Muscle layer of duodenum (tissue), 2 donors: ENCODE measurements around the gene ENPP3.
"Not testable (repeated sequence)": the region's sequence is repeated elsewhere in the genome, so short reads cannot be mapped to it uniquely, and the experiment has no call there.

Experiments
- H3K27ac ChIP-seq: one replicate; pipeline ENCODE4 v1.7.0; 2013; ENCODE audit warnings: mild to moderate bottlenecking, low read length
- H3K27me3 ChIP-seq: one replicate; pipeline ENCODE4 v1.7.0; 2013; ENCODE audit warnings: low read depth, mild to moderate bottlenecking, control low read depth, low read length
- H3K36me3 ChIP-seq, 2 donors: one replicate each; pipeline ENCODE4 v1.7.0; 2013; ENCODE audit warnings: low read length in 2 of 2, control low read depth in 1 of 2, mild to moderate bottlenecking in 1 of 2; ENCODE audit not compliant: insufficient read depth in 2 of 2, control insufficient read depth in 1 of 2
- H3K4me1 ChIP-seq, 2 donors: one replicate each; pipeline ENCODE4 v1.7.0; 2013; ENCODE audit warnings: low read length in 2 of 2, mild to moderate bottlenecking in 2 of 2, control low read depth in 1 of 2, moderate library complexity in 1 of 2; ENCODE audit not compliant: insufficient read depth in 2 of 2, control insufficient read depth in 1 of 2
- H3K4me3 ChIP-seq, 2 donors: one replicate each; pipeline ENCODE4 v1.7.0; 2013; ENCODE audit warnings: low read length in 2 of 2, low read depth in 1 of 2, mild to moderate bottlenecking in 1 of 2
- H3K9me3 ChIP-seq, 2 donors: one replicate each; pipeline ENCODE4 v1.7.0; 2013; ENCODE audit warnings: low read length in 2 of 2, control low read depth in 1 of 2, mild to moderate bottlenecking in 1 of 2; ENCODE audit not compliant: control insufficient read depth in 1 of 2
- donor health status: healthy.

Gene ENPP3

DNA sequence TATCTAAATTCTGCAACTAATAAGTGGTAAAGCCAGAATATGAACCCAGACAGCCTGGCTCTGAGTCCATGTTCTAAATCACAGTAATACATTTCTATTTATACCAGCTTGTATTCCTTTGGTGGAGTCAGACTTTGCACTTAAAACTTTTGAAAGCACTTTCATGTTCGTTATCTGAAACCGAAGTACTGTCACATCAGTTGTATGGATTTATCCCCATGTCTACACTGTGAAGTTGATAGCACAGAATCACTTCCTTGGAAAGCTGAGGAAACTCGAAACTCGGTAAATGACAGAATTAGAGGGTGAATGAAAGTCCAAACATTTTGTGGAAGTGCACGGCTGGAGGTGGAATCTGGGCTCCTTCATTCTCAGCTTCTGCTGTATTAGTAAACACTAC is 102.0 kb downstream of the ENPP3 start:
- H3K36me3 ChIP-seq = no peaks in the 10 kb centered on the region
- H3K4me1 ChIP-seq = no peaks in the 10 kb centered on the region
- H3K9me3 ChIP-seq = no peaks in the 10 kb centered on the region
- no peak overlapping the region for H3K4me3 ChIP-seq
- H3K27ac ChIP-seq = no peak overlapping the region
- H3K27me3 ChIP-seq = no peaks in the 10 kb centered on the region

DNA sequence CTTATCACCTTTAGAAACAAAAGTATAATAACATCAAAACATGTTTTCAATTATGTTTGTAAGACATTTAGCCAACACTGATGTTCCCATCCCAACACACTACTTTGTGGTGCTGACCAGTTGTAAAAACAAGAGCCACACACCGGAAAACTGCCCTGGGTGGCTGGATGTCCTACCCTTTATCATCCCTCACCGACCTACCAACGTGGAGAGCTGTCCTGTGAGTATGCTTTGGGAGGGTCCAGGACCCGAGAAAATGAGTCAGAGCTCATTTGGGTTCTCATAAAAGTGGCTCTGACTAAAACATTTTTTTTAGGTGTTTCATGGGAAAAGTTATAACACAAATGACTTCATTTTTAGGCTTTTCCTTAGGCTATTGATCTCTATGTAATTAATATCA is 103.1 kb downstream of the ENPP3 start:
- no peaks in the 10 kb centered on the region for H3K27me3 ChIP-seq
- no peaks in the 10 kb centered on the region for H3K36me3 ChIP-seq
- H3K4me1 ChIP-seq = no peaks in the 10 kb centered on the region
- H3K27ac ChIP-seq = no peak overlapping the region
- no peak overlapping the region for H3K4me3 ChIP-seq
- no peaks in the 10 kb centered on the region for H3K9me3 ChIP-seq

DNA sequence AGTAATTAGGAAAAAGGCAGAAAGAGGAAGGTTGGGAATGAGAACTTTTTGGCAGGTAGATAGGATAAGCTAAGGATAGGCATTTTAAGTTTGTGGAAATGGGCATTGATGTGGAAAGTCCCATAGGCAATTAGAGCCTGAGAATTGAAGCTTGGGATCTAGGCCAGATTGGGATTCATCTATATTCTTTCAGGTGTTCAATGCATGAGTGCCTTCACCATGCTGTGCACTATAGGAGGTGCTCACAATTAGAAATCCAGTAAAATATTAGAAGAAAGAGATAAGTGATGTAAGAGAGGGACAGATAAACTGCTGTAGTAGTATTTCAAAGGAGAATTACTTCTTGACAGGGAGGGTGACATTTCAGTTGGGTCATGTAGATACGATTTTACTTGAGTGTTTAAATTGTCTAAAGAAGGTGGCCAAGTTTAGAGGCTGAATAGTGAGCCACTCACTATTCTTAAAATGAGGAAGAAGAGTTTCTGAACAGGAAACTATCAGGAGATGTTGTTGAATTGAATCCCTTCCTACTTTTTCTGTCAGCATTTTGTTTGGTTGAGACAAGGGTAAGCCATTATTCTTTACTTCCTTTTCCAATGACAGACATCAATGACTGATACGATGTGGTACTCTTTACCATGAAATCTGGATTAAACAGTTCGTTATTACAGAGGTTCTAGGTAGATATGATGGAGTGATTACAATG is 104.7 kb downstream of the ENPP3 start:
- no peak overlapping the region for H3K27ac ChIP-seq

DNA sequence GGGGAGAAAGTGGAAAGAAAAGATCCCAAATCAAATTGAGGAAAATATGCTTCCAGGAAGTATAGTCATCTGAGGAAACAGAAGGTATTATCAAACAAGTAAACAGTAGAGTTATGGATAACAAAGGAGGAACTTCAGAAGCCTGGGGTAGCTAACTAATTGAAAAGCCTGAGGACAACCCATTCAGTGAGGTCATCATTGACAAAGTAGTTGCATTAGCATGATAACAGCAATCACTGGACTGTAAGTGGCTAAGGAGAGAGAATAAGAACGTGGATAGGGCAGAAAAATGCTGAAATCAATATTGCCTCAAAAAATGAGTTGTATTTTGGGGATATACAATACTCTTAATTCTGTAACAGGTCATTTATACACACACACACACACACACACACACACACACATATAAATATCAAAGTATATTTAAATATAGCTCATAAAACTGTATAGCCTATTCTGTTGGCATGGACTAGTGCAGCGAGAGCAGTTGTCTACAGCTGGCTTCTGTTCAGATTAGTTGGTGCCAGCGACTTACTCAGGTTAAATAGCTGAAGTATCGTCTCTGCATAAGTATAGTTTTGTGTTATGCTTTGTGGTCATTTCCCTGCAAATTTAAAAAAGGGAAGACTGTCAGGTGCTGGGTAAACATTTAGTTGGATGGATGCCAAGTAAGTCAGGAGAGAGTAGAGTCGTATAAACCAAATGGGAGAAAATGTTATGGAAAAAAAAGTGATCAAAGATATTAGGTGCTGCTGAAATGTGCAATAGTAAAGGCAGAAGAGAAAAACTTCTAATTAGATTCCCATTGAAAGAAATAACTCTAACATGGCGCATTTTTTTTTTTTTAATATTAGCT is 107.6 kb downstream of the ENPP3 start:
- H3K27me3 ChIP-seq = no peaks in the 10 kb centered on the region
- no peak overlapping the region for H3K27ac ChIP-seq
- no peaks in the 10 kb centered on the region for H3K4me1 ChIP-seq
- H3K9me3 ChIP-seq = no peaks in the 10 kb centered on the region
- H3K36me3 ChIP-seq = no peaks in the 10 kb centered on the region
- H3K4me3 ChIP-seq = no peak overlapping the region

More for the DNA sequence above, 104.7 kb downstream of the ENPP3 start:
- Histone ChIP-seq H3K9me3 (no peaks in the 10 kb centered on the region), H3K4me1 (no peaks in the 10 kb centered on the region), H3K27me3 (no peaks in the 10 kb centered on the region), H3K36me3 (no peaks in the 10 kb centered on the region), H3K4me3 (no peak overlapping the region)

DNA sequence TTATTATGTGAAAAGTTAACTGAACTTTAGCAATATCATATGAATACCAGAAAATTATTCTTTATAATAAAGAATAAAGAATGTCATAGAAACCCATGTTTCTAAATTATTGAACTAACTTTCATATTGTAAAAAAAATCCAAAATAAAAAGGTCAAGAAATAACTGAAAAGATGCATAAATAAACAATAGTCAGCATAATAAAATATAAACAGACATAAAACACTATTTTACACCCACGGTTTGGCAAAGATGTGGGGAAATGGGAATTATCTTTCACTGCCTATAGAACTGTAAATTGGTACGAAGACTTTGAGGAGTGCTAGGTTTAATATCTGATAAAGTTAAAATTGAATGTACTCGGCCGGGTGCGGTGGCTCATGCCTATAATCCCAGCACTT is 108.4 kb downstream of the ENPP3 start:
- H3K27ac ChIP-seq = no peak overlapping the region

DNA sequence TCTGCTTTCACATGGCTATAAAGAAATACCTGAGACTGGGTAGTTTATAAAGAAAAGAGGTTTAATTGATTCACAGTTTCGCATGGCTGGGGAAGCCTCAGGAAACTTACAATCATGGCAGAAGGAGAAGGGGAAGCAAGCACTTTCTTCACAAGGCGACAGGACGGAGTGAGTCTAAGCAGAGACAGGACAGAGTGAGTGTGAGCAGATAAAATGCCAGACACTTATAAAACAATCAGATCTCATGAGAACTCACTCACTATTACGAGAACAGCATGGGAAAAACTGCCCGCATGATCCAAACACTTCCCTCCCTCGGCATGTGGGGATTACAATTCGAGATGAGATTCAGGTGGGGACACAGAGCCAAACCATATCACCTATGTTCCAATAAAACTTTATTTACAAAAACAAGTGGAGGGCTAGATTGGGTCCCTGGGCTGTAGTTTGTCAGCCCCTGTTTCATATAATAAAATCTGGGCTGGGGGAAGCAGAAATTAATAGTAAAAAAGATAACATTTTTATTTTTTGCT is 110.8 kb downstream of the ENPP3 start:
- H3K9me3 ChIP-seq = no peaks in the 10 kb centered on the region
- no peaks in the 10 kb centered on the region for H3K27me3 ChIP-seq
- no peak overlapping the region for H3K4me3 ChIP-seq
- no peaks in the 10 kb centered on the region for H3K36me3 ChIP-seq
- no peak overlapping the region for H3K27ac ChIP-seq
- H3K4me1 ChIP-seq = no peaks in the 10 kb centered on the region

More for the DNA sequence above, 108.4 kb downstream of the ENPP3 start:
- H3K27me3 ChIP-seq = no peaks in the 10 kb centered on the region
- no peaks in the 10 kb centered on the region for H3K4me1 ChIP-seq
- H3K9me3 ChIP-seq = no peaks in the 10 kb centered on the region
- H3K4me3 ChIP-seq = no peak overlapping the region
- no peaks in the 10 kb centered on the region for H3K36me3 ChIP-seq

DNA sequence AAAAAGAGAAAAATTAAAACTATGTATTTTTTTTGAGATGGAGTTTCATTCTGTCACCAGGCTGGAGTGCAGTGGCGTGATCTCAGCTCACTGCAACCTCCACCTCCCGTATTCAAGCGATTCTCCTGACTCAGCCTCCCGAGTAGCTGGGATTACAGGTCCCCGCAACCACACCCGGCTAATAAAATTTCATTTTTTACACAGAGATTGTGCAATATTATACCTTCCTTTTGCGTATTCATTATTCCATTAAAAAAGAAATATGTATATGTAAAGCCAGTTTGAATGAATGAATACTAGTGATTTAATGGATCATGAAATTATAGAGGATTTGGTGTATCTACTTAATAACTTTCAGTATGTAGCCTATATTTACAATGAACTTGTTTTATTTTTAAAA is 111.9 kb downstream of the ENPP3 start:
- Histone ChIP-seq H3K4me1 (no peaks in the 10 kb centered on the region), H3K27me3 (no peaks in the 10 kb centered on the region), H3K27ac (no peak overlapping the region), H3K36me3 (no peaks in the 10 kb centered on the region), H3K9me3 (no peaks in the 10 kb centered on the region), H3K4me3 (no peak overlapping the region)

DNA sequence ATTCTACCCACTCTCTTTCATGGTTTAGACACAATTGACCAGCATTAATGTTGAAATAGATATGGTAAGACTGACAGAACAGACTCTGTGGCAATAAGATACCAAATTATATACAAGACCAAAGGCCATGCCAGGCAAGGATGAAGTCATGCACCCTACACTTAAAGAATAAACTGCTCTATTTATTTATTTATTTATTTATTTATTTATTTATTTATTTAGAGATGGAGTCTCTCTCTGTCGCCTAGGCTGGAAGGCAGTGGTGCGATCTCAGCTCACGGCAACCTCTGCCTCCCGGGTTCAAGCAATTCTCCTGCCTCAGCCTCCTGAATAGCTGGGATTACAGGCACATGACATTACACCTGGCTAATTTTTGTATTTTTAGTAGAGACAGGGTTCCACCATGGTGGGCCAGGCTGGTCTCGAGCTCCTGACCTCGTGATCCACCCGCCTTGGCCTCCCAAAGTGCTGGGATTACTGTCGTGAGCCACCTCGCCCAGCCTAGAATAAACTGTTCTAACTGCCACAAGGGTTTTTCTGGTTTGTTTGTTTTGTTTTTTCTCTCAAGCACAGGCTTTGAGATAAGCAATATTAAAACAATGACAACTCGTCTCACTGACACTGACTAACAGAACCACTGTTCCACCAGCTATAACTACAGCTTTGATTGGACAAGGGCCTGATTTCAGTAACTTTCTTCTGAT is 114.1 kb downstream of the ENPP3 start:
- not testable (repeated sequence) for H3K27me3 ChIP-seq, H3K27ac ChIP-seq, H3K36me3 ChIP-seq, H3K9me3 ChIP-seq, H3K4me3 ChIP-seq, H3K4me1 ChIP-seq

DNA sequence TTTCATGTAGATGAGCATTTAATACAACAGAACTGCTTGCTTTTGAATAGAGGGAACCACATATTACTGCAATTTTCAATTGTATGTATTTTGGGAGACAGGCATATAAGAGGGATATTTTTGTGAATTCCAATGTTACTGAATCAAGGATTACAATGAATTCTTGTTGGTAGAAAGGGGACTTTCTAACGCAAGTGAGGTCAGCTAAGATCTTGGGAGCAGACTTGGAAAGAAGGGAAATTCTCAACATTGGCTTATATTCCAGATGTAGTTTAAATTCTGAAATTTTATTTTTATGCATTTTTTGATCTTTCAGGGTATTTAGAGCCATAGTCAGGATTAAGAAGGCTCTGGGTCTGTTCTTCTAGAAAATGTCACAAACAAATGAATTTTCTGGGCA is 117.0 kb downstream of the ENPP3 start:
- Histone ChIP-seq H3K36me3 (no peaks in the 10 kb centered on the region), H3K4me1 (no peaks in the 10 kb centered on the region), H3K4me3 (no peak overlapping the region), H3K9me3 (no peaks in the 10 kb centered on the region), H3K27ac (no peak overlapping the region), H3K27me3 (no peaks in the 10 kb centered on the region)

DNA sequence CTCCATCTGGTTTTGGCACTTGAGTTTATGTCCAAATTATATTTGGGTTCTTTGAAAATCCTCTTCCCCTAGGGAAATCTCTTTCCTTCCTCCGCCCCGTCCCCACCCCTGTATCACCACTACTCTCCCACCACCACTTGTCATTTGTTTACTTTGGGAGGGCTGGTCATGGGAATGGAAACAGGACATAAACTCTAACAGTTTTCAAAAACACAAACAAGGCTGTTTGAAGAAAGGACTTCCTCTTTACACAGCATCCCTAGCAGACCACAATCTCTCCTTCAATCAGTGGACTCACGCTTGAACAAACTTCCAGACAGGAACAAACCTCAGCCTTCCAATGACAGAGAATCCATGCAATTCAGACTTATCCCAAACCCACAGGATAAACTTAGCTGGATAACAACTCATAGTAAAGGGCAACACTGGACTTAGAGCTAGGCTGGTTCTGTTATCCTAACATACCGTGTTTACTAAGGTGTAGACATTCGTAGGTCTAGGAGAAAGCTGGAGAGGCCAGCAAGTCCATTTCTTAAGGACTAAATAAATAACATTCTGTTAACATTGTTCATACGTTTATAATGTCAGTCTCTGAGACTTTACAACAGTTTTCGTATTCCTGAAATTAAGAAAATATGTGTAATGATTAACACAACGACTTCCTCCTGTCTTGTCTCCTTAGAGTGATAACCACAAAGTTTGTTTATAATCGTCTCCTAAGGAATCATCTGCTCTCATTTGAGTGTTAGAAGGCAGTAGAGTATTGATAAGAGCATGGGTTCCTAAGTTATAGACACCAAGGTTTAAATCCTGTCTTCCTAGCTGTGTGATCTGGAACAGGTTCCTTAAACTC is 117.8 kb downstream of the ENPP3 start:
- Histone ChIP-seq H3K27me3 (no peaks in the 10 kb centered on the region), H3K36me3 (no peaks in the 10 kb centered on the region), H3K27ac (no peak overlapping the region), H3K4me1 (no peaks in the 10 kb centered on the region), H3K4me3 (no peak overlapping the region), H3K9me3 (no peaks in the 10 kb centered on the region)
